HepG2 (cell line): ENCODE results near the gene UBFD1. TPM values are rescaled to one million over a fixed set of nuclear protein-coding genes. Genes with fewer than 3 reads are reported as not detected.

ENCODE experiments used
- ATF1 ChIP-seq: IDR thresholded peaks from 2 replicates; pipeline ENCODE4 v1.6.1; 2016; ENCODE audit warnings: mild to moderate bottlenecking, control low read depth
- FOXA3 ChIP-seq: IDR thresholded peaks from 2 replicates; pipeline ENCODE4 v1.6.1; 2016; ENCODE audit warnings: missing genetic modification reagents, missing compliant biosample characterization
- FOXJ3 ChIP-seq: sonication (generic); formaldehyde crosslinking; IDR thresholded peaks from 2 replicates; pipeline ENCODE4 v1.4.0; 2020; ENCODE audit warnings: missing genetic modification reagents, mild to moderate bottlenecking, borderline replicate concordance
- HDAC1 ChIP-seq: sonication (generic); formaldehyde crosslinking; IDR thresholded peaks from 2 replicates; pipeline ENCODE4 v1.5.1; 2020; ENCODE audit warnings: mild to moderate bottlenecking, missing genetic modification reagents
- HNF4A ChIP-seq: sonication (generic); formaldehyde crosslinking; IDR thresholded peaks from 2 replicates; pipeline ENCODE4 v1.4.0; 2020; ENCODE audit warnings: missing genetic modification reagents
- HOXA5 ChIP-seq: sonication (generic); formaldehyde crosslinking; IDR thresholded peaks from 2 replicates; pipeline ENCODE4 v1.4.0; 2020; ENCODE audit warnings: missing genetic modification reagents
- MIER2 ChIP-seq: IDR thresholded peaks from 2 replicates; pipeline ENCODE4 v1.6.1; 2016; ENCODE audit warnings: missing biosample characterization, missing genetic modification reagents
- MTF1 ChIP-seq: sonication (generic); formaldehyde crosslinking; IDR thresholded peaks from 2 replicates; pipeline ENCODE4 v1.5.0; 2020; ENCODE audit warnings: missing genetic modification reagents
- NCOA5 ChIP-seq: sonication (generic); formaldehyde crosslinking; IDR thresholded peaks from 2 replicates; pipeline ENCODE4 v1.4.0; 2020; ENCODE audit warnings: missing genetic modification reagents
- RXRA ChIP-seq: sonication (generic); formaldehyde crosslinking; IDR thresholded peaks from 2 replicates; pipeline ENCODE4 v1.5.1; 2020; ENCODE audit warnings: missing genetic modification reagents
- TEAD2 ChIP-seq: sonication (generic); formaldehyde crosslinking; IDR thresholded peaks from 2 replicates; pipeline ENCODE4 v1.9.0; 2021; ENCODE audit warnings: missing genetic modification reagents
- THAP11 ChIP-seq: IDR thresholded peaks from 2 replicates; pipeline ENCODE4 v1.6.1; 2016; ENCODE audit warnings: missing biosample characterization, missing genetic modification reagents
- U2AF1 ChIP-seq: fragments of 200-400 bp; formaldehyde crosslinking; optimal IDR thresholded peaks from 2 replicates; pipeline ENCODE3; 2017; ENCODE audit warnings: mild to moderate bottlenecking, low read depth, low read length
- WIZ ChIP-seq: sonication (generic); formaldehyde crosslinking; IDR thresholded peaks from 2 replicates; pipeline ENCODE4 v1.5.1; 2020; ENCODE audit warnings: mild to moderate bottlenecking, missing genetic modification reagents
- ZBTB38 ChIP-seq: sonication (generic); formaldehyde crosslinking; IDR thresholded peaks from 2 replicates; pipeline ENCODE4 v1.5.1; 2020; ENCODE audit warnings: mild to moderate bottlenecking, missing genetic modification reagents
- ZFP41 ChIP-seq: sonication (generic); formaldehyde crosslinking; IDR thresholded peaks from 2 replicates; pipeline ENCODE4 v1.4.0; 2020; ENCODE audit warnings: mild to moderate bottlenecking, missing genetic modification reagents, borderline replicate concordance
- ZFP90 ChIP-seq: sonication (generic); formaldehyde crosslinking; IDR thresholded peaks from 2 replicates; pipeline ENCODE4 v1.8.0; 2022; ENCODE audit warnings: missing genetic modification reagents, mild to moderate bottlenecking, inconsistent platforms, borderline replicate concordance
- ZNF24 ChIP-seq: fragments of 450-650 bp; IDR thresholded peaks from 2 replicates; pipeline ENCODE4 v1.6.1; 2017; ENCODE audit warnings: antibody characterized with exemption, mild to moderate bottlenecking
- ZNF337 ChIP-seq: sonication (generic); formaldehyde crosslinking; IDR thresholded peaks from 2 replicates; pipeline ENCODE4 v1.5.1; 2020; ENCODE audit warnings: missing genetic modification reagents, low read depth, mild to moderate bottlenecking, borderline replicate concordance
- ZNF367 ChIP-seq: sonication (generic); formaldehyde crosslinking; IDR thresholded peaks from 2 replicates; pipeline ENCODE4 v1.4.0; 2020; ENCODE audit warnings: missing genetic modification reagents, borderline replicate concordance
- ZNF567 ChIP-seq: sonication (generic); formaldehyde crosslinking; IDR thresholded peaks from 2 replicates; pipeline ENCODE4 v1.8.1; 2023; ENCODE audit warnings: mild to moderate bottlenecking, missing genetic modification reagents, borderline replicate concordance
- ZNF768 ChIP-seq: sonication (generic); formaldehyde crosslinking; IDR thresholded peaks from 2 replicates; pipeline ENCODE4 v1.4.0; 2020; ENCODE audit warnings: missing genetic modification reagents
- polyA plus RNA-seq, 8 experiments: library from polyadenylated mRNA; depleted of rRNA in 3 of 8; stranded (reverse) in 7 of 8; unstranded in 1 of 8; fragments of >200 nt; fragmentation: Illumina TruSeq in 4 of 8; extraction: Trizol in 4 of 8; gene quantifications; 2 replicates each; pipeline versions ENCODE4 v1.2.1 to v1.2.3, GENCODE V29; 2011 to 2016; ENCODE audit warnings: low read depth in 4 of 8, missing spikeins in 1 of 8, mixed read lengths in 1 of 8; ENCODE audit not compliant: insufficient read depth in 1 of 8
- total RNA-seq, 5 experiments: library from RNA; depleted of rRNA; stranded (reverse); fragments of >200 nt; fragmentation: Illumina TruSeq; extraction: Trizol; gene quantifications; 2 replicates each; pipeline ENCODE4 v1.2.3, GENCODE V29; 2016; ENCODE audit warnings: low read depth in 1 of 5
- TF ChIP-seq, protein P1 (sequence below): IDR thresholded peaks from 2 replicates; pipeline ENCODE4 v1.6.1; 2018; ENCODE audit warnings: missing genetic modification reagents, mild to moderate bottlenecking, missing compliant biosample characterization
- TF ChIP-seq, protein P2 (sequence below): sonication (generic); formaldehyde crosslinking; IDR thresholded peaks from 2 replicates; pipeline ENCODE4 v1.4.0; 2020; ENCODE audit warnings: missing genetic modification reagents, borderline replicate concordance
- TF ChIP-seq, protein P3 (sequence below): sonication (generic); formaldehyde crosslinking; IDR thresholded peaks from 2 replicates; pipeline ENCODE4 v1.4.0; 2020; ENCODE audit warnings: missing genetic modification reagents
- TF ChIP-seq, protein P4 (sequence below): sonication (generic); formaldehyde crosslinking; IDR thresholded peaks from 2 replicates; pipeline ENCODE4 v1.9.0; 2021; ENCODE audit warnings: missing genetic modification reagents, borderline replicate concordance

Gene UBFD1
- total and polyA plus RNA-seq, 2 of the 13 experiments (the other 11 are each of a cell fraction or from before 2014, with no cell fraction given) = 100 to 111 TPM

DNA sequence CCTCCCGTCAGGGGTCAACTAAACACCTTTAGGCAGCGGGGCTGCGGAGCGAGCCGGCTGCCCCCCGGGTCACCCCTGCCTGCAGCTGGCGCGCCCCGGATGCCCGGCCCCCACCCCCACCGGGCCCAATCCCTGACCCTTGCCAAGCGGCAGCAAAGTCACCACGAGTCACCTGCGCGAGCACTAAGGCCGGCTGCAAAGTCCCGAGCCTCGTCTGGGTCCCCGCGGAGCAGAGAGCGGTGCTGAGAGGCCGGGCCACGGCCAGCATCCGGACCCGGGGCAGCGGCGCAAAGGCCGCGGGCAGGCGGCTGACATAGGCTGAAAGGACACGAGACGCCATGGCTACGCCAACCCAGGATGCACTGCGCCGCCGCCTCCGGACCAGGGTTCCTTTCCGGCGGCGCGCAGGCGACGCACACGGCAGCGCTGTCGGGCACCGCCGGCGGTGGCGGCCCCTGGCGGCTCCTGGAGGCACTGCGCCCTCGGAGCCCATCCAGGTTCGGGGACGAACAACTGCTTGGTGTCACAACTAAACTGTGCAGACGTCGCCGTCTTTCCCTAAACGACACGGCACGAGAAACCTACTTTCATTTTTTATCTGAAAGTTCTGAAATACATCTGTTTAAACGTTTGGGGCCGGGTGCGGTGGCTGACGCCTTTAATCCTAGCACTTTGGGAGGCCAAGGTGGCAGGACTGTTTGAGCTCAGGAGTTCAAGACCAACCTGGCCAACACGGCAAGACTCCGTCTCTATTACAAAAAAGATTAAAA lies 38.6 kb downstream of the UBFD1 start, which contains the start of gene NDUFAB1 (continued):
- peak; percentile 96 for TF ChIP-seq HOXA5 (CRISPR knock-in tag)
- peak; percentile 88 for TF ChIP-seq ZNF768 (CRISPR knock-in tag)
- peak; percentile 85 for TF ChIP-seq ZNF567 (CRISPR knock-in tag)
- peak; percentile 89 for TF ChIP-seq U2AF1
- peak; percentile 91; the same call in 1 of the 2 replicates for TF ChIP-seq ZNF337
- TF ChIP-seq RXRA (CRISPR knock-in tag) = peak; percentile 75
- TF ChIP-seq NCOA5 (CRISPR knock-in tag) = 0 out of 2 replicates have a peak, but pooled peaks have one; percentile 21
- no peak for TF ChIP-seq ZNF367 (CRISPR knock-in tag)
- TF ChIP-seq TEAD2 (CRISPR knock-in tag) = 0 out of 2 replicates have a peak, but pooled peaks have one; percentile 44
- TF ChIP-seq HNF4A (CRISPR knock-in tag) = peak; percentile 76
- TF ChIP-seq, protein P1, sequence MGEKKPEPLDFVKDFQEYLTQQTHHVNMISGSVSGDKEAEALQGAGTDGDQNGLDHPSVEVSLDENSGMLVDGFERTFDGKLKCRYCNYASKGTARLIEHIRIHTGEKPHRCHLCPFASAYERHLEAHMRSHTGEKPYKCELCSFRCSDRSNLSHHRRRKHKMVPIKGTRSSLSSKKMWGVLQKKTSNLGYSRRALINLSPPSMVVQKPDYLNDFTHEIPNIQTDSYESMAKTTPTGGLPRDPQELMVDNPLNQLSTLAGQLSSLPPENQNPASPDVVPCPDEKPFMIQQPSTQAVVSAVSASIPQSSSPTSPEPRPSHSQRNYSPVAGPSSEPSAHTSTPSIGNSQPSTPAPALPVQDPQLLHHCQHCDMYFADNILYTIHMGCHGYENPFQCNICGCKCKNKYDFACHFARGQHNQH (CRISPR knock-in tag) = peak; percentile 91
- TF ChIP-seq MIER2 (CRISPR knock-in tag) = peak; percentile 73; the same call in 1 of the 2 replicates
- peak; percentile 95 for TF ChIP-seq ZBTB38 (CRISPR knock-in tag)
- TF ChIP-seq MTF1 (CRISPR knock-in tag) = peak; percentile 94
- TF ChIP-seq ZNF24 = peak; percentile 76; the same call in 1 of the 2 replicates
- TF ChIP-seq ZFP41 (CRISPR knock-in tag) = 0 out of 2 replicates have a peak, but pooled peaks have one; percentile 47
- TF ChIP-seq, protein P2, sequence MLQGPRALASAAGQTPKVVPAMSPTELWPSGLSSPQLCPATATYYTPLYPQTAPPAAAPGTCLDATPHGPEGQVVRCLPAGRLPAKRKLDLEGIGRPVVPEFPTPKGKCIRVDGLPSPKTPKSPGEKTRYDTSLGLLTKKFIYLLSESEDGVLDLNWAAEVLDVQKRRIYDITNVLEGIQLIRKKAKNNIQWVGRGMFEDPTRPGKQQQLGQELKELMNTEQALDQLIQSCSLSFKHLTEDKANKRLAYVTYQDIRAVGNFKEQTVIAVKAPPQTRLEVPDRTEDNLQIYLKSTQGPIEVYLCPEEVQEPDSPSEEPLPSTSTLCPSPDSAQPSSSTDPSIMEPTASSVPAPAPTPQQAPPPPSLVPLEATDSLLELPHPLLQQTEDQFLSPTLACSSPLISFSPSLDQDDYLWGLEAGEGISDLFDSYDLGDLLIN = peak; percentile 84
- TF ChIP-seq, protein P3, sequence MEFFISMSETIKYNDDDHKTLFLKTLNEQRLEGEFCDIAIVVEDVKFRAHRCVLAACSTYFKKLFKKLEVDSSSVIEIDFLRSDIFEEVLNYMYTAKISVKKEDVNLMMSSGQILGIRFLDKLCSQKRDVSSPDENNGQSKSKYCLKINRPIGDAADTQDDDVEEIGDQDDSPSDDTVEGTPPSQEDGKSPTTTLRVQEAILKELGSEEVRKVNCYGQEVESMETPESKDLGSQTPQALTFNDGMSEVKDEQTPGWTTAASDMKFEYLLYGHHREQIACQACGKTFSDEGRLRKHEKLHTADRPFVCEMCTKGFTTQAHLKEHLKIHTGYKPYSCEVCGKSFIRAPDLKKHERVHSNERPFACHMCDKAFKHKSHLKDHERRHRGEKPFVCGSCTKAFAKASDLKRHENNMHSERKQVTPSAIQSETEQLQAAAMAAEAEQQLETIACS = peak; percentile 70
- no peak for TF ChIP-seq FOXJ3 (CRISPR knock-in tag)
- TF ChIP-seq WIZ (CRISPR knock-in tag) = peak; percentile 86
- TF ChIP-seq, protein P4, sequence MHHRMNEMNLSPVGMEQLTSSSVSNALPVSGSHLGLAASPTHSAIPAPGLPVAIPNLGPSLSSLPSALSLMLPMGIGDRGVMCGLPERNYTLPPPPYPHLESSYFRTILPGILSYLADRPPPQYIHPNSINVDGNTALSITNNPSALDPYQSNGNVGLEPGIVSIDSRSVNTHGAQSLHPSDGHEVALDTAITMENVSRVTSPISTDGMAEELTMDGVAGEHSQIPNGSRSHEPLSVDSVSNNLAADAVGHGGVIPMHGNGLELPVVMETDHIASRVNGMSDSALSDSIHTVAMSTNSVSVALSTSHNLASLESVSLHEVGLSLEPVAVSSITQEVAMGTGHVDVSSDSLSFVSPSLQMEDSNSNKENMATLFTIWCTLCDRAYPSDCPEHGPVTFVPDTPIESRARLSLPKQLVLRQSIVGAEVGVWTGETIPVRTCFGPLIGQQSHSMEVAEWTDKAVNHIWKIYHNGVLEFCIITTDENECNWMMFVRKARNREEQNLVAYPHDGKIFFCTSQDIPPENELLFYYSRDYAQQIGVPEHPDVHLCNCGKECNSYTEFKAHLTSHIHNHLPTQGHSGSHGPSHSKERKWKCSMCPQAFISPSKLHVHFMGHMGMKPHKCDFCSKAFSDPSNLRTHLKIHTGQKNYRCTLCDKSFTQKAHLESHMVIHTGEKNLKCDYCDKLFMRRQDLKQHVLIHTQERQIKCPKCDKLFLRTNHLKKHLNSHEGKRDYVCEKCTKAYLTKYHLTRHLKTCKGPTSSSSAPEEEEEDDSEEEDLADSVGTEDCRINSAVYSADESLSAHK = peak; percentile 65; the same call in 1 of the 2 replicates
- peak; percentile 84 for TF ChIP-seq FOXA3 (CRISPR knock-in tag)
- TF ChIP-seq THAP11 (CRISPR knock-in tag) = peak; percentile 97
- TF ChIP-seq HDAC1 = peak; percentile 97
- no peak for TF ChIP-seq ATF1
- peak; percentile 92 for TF ChIP-seq ZFP90
